Measurements from ENCODE around the gene ADAM19. TPM values are rescaled to one million over a fixed set of nuclear protein-coding genes. Genes with fewer than 3 reads are reported as not detected.

ADAM19 gene
- total and polyA plus RNA-seq, 2 of the 4 experiments (the other 2 are of a cell fraction), result 35.5 to 49.2 TPM

DNA sequence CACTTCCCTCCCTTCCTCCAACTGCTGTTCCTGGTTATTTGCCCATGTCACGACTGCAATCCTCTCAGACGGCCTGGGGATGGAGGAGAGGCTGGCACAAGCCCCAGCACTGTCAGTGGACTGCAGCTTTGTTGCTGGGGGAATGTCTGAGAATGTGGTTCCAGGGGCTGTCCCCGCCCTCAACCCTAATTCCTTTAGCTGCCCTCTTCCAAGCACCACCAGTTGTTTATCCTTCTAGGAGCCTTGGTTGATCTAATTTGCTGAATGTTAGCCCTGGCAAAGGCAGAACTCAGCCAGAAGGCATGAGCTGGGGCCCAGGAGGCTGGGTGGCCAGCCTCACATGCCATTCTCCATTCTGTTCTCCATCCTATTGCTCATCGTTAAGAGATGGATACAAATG, 51.6 kb downstream of the ADAM19 start:
- no peaks in the 10 kb centered on the region for H3K9me3 ChIP-seq (ENCODE audit: control insufficient read depth, insufficient read depth, low read length)
- BruUV-seq (replicated peaks), result no TSS peak
- peaks cover 38% of the 10 kb centered on the region for H3K9me1 ChIP-seq (ENCODE audit: insufficient read depth, low read length)
- 0 out of 2 replicates have a peak overlapping the region, but pooled peaks have one; percentile 7 for H4K91ac ChIP-seq (ENCODE audit: insufficient read depth, low read depth, low read length)
- no peak overlapping the region for H3K56ac ChIP-seq (ENCODE audit: extremely low read depth, insufficient read depth, low read length)
- dilution Hi-C loops (cut with HindIII; ENCODE audit: low sequenced_read_pairs, unreplicated experiment), result no loop called here
- H3K79me1 ChIP-seq (ENCODE audit: low read depth in 1 of 2, low read length in 2 of 2), result peaks cover 31 to 83% of the 10 kb centered on the region in 2 experiments
- in situ Hi-C loops (cut with MboI; ENCODE audit: low sequenced_read_pairs), result no loop called here
- peak; percentile 70 for ATAC-seq (ENCODE audit: low read depth)
- ChIA-PET POLR2A (ENCODE audit: unreplicated experiment) (no interaction called here), CTCF (interaction anchor here (1.6 kb wide), 1 partner anchor 195 kb away, joined by 4 read pairs; no protein-coding TSS in a partner anchor)
- no CpG with 5 or more reads among the region's 4 CpGs for WGBS, 2 experiments (ENCODE audit: extremely low coverage in 2 of 2, insufficient read length in 1 of 2)
- no peak overlapping the region for H3K23ac ChIP-seq (ENCODE audit: low read depth, low read length)
- H2BK20ac ChIP-seq (ENCODE audit: low read depth, low read length), result no peak overlapping the region
- peaks cover 6% of the 10 kb centered on the region for H3K36me3 ChIP-seq (ENCODE audit: control insufficient read depth, insufficient read depth, low read length)
- no peak overlapping the region for H3K9ac ChIP-seq (ENCODE audit: low read depth, low read length)
- H3K27ac ChIP-seq (ENCODE audit: insufficient read depth, low read length), result peak overlapping the region; percentile 4; the same call in 1 of the 2 replicates
- H3K14ac ChIP-seq (replicated peaks; ENCODE audit: low read depth, low read length), result 0 out of 2 replicates have a peak overlapping the region, but pooled peaks have one; percentile 1
- TF ChIP-seq NFE2L2 (IDR thresholded peaks at IDR 0.05; ENCODE audit: low read depth, low read length) (no peak), SMC3 (IDR thresholded peaks at IDR 0.05; ENCODE audit: low read depth, low read length) (no peak), RFX5 (IDR thresholded peaks at IDR 0.05; ENCODE audit: low read depth, low read length) (no peak), MAZ (IDR thresholded peaks at IDR 0.05; ENCODE audit: borderline replicate concordance, low read depth, low read length) (no peak), RCOR1 (IDR thresholded peaks at IDR 0.05; ENCODE audit: insufficient replicate concordance, low read length) (no peak), RAD21 (IDR thresholded peaks at IDR 0.05; ENCODE audit: low read length) (no peak), CEBPB (IDR thresholded peaks at IDR 0.05; ENCODE audit: low read depth, low read length) (no peak), FOS (IDR thresholded peaks at IDR 0.05; ENCODE audit: low read depth, low read length) (no peak), MXI1 (IDR thresholded peaks at IDR 0.05; ENCODE audit: borderline replicate concordance, low read depth, low read length) (no peak), MAFK (IDR thresholded peaks at IDR 0.05; ENCODE audit: low read depth, low read length) (no peak), BHLHE40 (IDR thresholded peaks at IDR 0.05; ENCODE audit: low read depth, low read length) (no peak), POLR2A (IDR thresholded peaks at IDR 0.05; ENCODE audit: low read depth, low read length) (no peak), CHD1 (IDR thresholded peaks at IDR 0.05; ENCODE audit: low read depth, low read length) (no peak)
- TF ChIP-seq, protein P1, sequence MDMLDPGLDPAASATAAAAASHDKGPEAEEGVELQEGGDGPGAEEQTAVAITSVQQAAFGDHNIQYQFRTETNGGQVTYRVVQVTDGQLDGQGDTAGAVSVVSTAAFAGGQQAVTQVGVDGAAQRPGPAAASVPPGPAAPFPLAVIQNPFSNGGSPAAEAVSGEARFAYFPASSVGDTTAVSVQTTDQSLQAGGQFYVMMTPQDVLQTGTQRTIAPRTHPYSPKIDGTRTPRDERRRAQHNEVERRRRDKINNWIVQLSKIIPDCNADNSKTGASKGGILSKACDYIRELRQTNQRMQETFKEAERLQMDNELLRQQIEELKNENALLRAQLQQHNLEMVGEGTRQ (IDR thresholded peaks at IDR 0.05; ENCODE audit: low read depth, low read length), result no peak
- TF ChIP-seq, protein P2, sequence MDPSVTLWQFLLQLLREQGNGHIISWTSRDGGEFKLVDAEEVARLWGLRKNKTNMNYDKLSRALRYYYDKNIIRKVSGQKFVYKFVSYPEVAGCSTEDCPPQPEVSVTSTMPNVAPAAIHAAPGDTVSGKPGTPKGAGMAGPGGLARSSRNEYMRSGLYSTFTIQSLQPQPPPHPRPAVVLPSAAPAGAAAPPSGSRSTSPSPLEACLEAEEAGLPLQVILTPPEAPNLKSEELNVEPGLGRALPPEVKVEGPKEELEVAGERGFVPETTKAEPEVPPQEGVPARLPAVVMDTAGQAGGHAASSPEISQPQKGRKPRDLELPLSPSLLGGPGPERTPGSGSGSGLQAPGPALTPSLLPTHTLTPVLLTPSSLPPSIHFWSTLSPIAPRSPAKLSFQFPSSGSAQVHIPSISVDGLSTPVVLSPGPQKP (IDR thresholded peaks at IDR 0.05; ENCODE audit: borderline replicate concordance, low read depth, low read length), result no peak
- TF ChIP-seq, protein P3, sequence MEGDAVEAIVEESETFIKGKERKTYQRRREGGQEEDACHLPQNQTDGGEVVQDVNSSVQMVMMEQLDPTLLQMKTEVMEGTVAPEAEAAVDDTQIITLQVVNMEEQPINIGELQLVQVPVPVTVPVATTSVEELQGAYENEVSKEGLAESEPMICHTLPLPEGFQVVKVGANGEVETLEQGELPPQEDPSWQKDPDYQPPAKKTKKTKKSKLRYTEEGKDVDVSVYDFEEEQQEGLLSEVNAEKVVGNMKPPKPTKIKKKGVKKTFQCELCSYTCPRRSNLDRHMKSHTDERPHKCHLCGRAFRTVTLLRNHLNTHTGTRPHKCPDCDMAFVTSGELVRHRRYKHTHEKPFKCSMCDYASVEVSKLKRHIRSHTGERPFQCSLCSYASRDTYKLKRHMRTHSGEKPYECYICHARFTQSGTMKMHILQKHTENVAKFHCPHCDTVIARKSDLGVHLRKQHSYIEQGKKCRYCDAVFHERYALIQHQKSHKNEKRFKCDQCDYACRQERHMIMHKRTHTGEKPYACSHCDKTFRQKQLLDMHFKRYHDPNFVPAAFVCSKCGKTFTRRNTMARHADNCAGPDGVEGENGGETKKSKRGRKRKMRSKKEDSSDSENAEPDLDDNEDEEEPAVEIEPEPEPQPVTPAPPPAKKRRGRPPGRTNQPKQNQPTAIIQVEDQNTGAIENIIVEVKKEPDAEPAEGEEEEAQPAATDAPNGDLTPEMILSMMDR (conservative IDR thresholded peaks at IDR 0.05; ENCODE audit: low read depth, low read length), result no peak
- no peak for DNase-seq
- peaks cover 33% of the 10 kb centered on the region for H4K20me1 ChIP-seq (ENCODE audit: insufficient read depth, low read length)
- H2BK15ac ChIP-seq (ENCODE audit: low read depth, low read length), result no peak overlapping the region
- H2AK5ac ChIP-seq (ENCODE audit: low read depth, low read length), result peak overlapping the region; percentile 64; the same call in 1 of the 2 replicates
- H3K4ac ChIP-seq (ENCODE audit: low read depth, low read length), result 0 out of 2 replicates have a peak overlapping the region, but pooled peaks have one; percentile 30
- peak overlapping the region; percentile 15 for H2AK9ac ChIP-seq (replicated peaks; ENCODE audit: low read depth, low read length, poor library complexity)
- no peak overlapping the region for H3K4me2 ChIP-seq (ENCODE audit: low read depth, low read length)
- 0 out of 2 replicates have a peak overlapping the region, but pooled peaks have one; percentile 12 for H3K18ac ChIP-seq (ENCODE audit: low read depth, low read length)
- no peak overlapping the region for H4K5ac ChIP-seq (ENCODE audit: low read depth, low read length)
- H2BK120ac ChIP-seq (ENCODE audit: low read depth, low read length), result no peak overlapping the region; the same call in 1 of the 2 replicates
- H3K4me1 ChIP-seq (ENCODE audit: control insufficient read depth, insufficient read depth, low read length), result peaks cover 28% of the 10 kb centered on the region
- H3K4me3 ChIP-seq (ENCODE audit: insufficient read depth, low read depth, low read length), result no peak overlapping the region
- H4K8ac ChIP-seq (ENCODE audit: low read depth in 2 of 2, low read length in 2 of 2), result no peak overlapping the region; a peak in 1 of 4 replicates
- peak overlapping the region; percentile 9 for H2BK5ac ChIP-seq (ENCODE audit: low read depth, low read length, poor library complexity, severe bottlenecking)
- H2AFZ ChIP-seq (replicated peaks; ENCODE audit: low read length, poor library complexity), result peak overlapping the region; percentile 44
- intact Hi-C loops (cut with micrococcal nuclease), result no loop called here
- no peaks in the 10 kb centered on the region for H3K27me3 ChIP-seq (ENCODE audit: control insufficient read depth, insufficient read depth, low read length)
